HUES6 (cell line): ENCODE results near the gene HIGD1A.
A peak's percentile ranks its signal among the peaks of the same experiment; 100 is the strongest.
"Not testable (repeated sequence)": the region's sequence is repeated elsewhere in the genome, so short reads cannot be mapped to it uniquely, and the experiment has no call there.

Source experiments
- H3K27ac ChIP-seq: 2 replicates; pipeline ENCODE4 v1.7.0; 2013; ENCODE audit warnings: low read depth, mild to moderate bottlenecking, low read length, inconsistent platforms
- H3K27me3 ChIP-seq: 2 replicates; pipeline ENCODE4 v1.6.1; 2013; ENCODE audit warnings: low read length; ENCODE audit not compliant: control insufficient read depth, insufficient read depth
- H3K36me3 ChIP-seq: 2 replicates; pipeline ENCODE4 v1.6.1; 2013; ENCODE audit warnings: low read length; ENCODE audit not compliant: control insufficient read depth, insufficient read depth
- H3K4me1 ChIP-seq: 2 replicates; pipeline ENCODE4 v1.6.1; 2013; ENCODE audit warnings: low read length; ENCODE audit not compliant: control insufficient read depth, insufficient read depth
- H3K4me3 ChIP-seq: 2 replicates; pipeline ENCODE4 v1.5.1; 2013; ENCODE audit warnings: low read depth, low read length
- H3K9ac ChIP-seq: one replicate; pipeline ENCODE4 v1.6.1; 2013; ENCODE audit warnings: mild to moderate bottlenecking, low read length
- H3K9me3 ChIP-seq: 2 replicates; pipeline ENCODE4 v1.6.1; 2013; ENCODE audit warnings: low read depth, low read length; ENCODE audit not compliant: control insufficient read depth, insufficient read depth

The HIGD1A gene

GRCh38 chr3:42810706-42811105 is 6.4 kb upstream of the HIGD1A start:
- not testable (repeated sequence) for H3K27ac ChIP-seq, H3K4me3 ChIP-seq, H3K36me3 ChIP-seq, H3K9me3 ChIP-seq, H3K9ac ChIP-seq, H3K27me3 ChIP-seq
- peaks cover 10% of the 10 kb centered on the region for H3K4me1 ChIP-seq

- Histone ChIP-seq H3K4me1 (peaks cover 17% of the 10 kb centered on the region), H3K27ac (no peak within 1 kb of the TSS), H3K36me3 (no peaks in the 10 kb centered on the region), H3K9ac (no peak within 1 kb of the TSS), H3K27me3 (peaks cover 10% of the 10 kb centered on the region; the same call in 1 of the 2 replicates), H3K4me3 (no peak within 1 kb of the TSS), H3K9me3 (no peaks in the 10 kb centered on the region)
These were observed 4.9 kb upstream of the HIGD1A start, which contains the start of gene ACKR2 for GRCh38 chr3:42809202-42809601. Gene ACKR2, plus strand, starts transcription at chr3:42809445. Its CDS starts 55,058 bp downstream, at chr3:42864503.

DNA sequence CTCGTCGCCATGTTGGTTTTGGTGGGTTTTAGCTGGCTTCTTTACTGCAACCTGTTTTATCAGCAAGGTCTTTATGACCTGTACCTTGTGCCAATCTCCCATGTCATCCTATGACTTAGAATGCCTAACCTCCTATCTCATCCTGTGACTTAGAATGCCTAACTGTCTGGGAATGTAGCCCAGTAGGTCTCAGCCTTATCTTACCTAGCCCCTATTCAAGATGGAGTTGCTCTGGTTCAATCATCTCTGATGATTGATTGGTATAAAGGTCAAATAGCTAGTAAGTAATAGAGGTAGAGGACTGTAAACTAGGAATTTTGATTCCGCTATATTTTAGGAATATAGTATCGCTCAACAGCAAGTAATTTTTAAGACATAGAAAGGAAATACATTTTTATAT is 3.6 kb upstream of the HIGD1A start:
- Histone ChIP-seq H3K9ac (no peak overlapping the region), H3K27ac (no peak overlapping the region), H3K4me3 (no peak overlapping the region), H3K9me3 (no peaks in the 10 kb centered on the region), H3K4me1 (peaks cover 19% of the 10 kb centered on the region), H3K36me3 (no peaks in the 10 kb centered on the region), H3K27me3 (peaks cover 10% of the 10 kb centered on the region; the same call in 1 of the 2 replicates)

GRCh38 chr3:42805141-42805821 is 991 bp upstream of the HIGD1A start:
- Histone ChIP-seq H3K27ac (peak overlapping the region; percentile 66; the same call in 1 of the 2 replicates), H3K27me3 (peaks cover 10% of the 10 kb centered on the region; the same call in 1 of the 2 replicates), H3K4me1 (peaks cover 18% of the 10 kb centered on the region), H3K36me3 (peaks cover 3% of the 10 kb centered on the region; the same call in 1 of the 2 replicates), H3K9ac (peak overlapping the region; percentile 95), H3K9me3 (no peaks in the 10 kb centered on the region), H3K4me3 (peak overlapping the region; percentile 85)

GRCh38 chr3:42804831-42805132 is 492 bp upstream of the HIGD1A start:
- H3K27me3 ChIP-seq = peaks cover 10% of the 10 kb centered on the region; the same call in 1 of the 2 replicates
- peaks cover 3% of the 10 kb centered on the region; the same call in 1 of the 2 replicates for H3K36me3 ChIP-seq
- H3K9ac ChIP-seq = peak overlapping the region; percentile 95
- H3K27ac ChIP-seq = peak overlapping the region; percentile 66; the same call in 1 of the 2 replicates
- peaks cover 19% of the 10 kb centered on the region for H3K4me1 ChIP-seq
- H3K9me3 ChIP-seq = no peaks in the 10 kb centered on the region
- H3K4me3 ChIP-seq = peak overlapping the region; percentile 85

GRCh38 chr3:42803414-42804105 is 730 bp downstream of the HIGD1A start:
- Histone ChIP-seq H3K9ac (peak overlapping the region; percentile 95), H3K9me3 (no peaks in the 10 kb centered on the region), H3K36me3 (peaks cover 3% of the 10 kb centered on the region; the same call in 1 of the 2 replicates), H3K27me3 (peaks cover 10% of the 10 kb centered on the region; the same call in 1 of the 2 replicates), H3K4me3 (peak overlapping the region; percentile 85), H3K4me1 (peaks cover 25% of the 10 kb centered on the region), H3K27ac (peak overlapping the region; percentile 66; the same call in 1 of the 2 replicates)

GRCh38 chr3:42802876-42803413 is 1.3 kb downstream of the HIGD1A start:
- H3K27me3 ChIP-seq = peaks cover 10% of the 10 kb centered on the region; the same call in 1 of the 2 replicates
- H3K4me3 ChIP-seq = peak overlapping the region; percentile 85
- peak overlapping the region; percentile 66; the same call in 1 of the 2 replicates for H3K27ac ChIP-seq
- H3K9me3 ChIP-seq = no peaks in the 10 kb centered on the region
- peak overlapping the region; percentile 95 for H3K9ac ChIP-seq
- H3K4me1 ChIP-seq = peaks cover 25% of the 10 kb centered on the region
- peaks cover 3% of the 10 kb centered on the region; the same call in 1 of the 2 replicates for H3K36me3 ChIP-seq

DNA sequence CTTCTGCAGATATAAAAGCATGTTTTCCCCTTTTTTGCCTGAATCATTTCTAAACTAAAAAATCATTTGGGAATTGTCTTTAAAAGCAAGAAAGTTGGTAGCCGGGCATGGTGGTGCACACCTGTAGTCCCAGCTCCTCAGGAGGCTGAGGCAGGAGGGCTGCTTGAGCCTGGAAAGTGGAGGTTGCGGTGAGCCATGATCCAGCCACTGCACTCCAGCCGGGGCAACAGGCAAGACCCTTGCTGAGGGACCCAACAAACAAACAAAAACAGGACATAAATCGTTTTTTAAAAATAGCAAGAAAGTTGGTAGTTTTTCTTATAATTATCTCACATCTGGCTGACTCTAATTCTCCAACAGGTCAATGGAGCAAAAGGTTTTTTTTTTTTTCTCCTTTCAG is 2.5 kb downstream of the HIGD1A start:
- Histone ChIP-seq H3K9ac (no peak overlapping the region), H3K27ac (no peak overlapping the region), H3K36me3 (peaks cover 3% of the 10 kb centered on the region; the same call in 1 of the 2 replicates), H3K4me1 (peaks cover 25% of the 10 kb centered on the region), H3K27me3 (peaks cover 10% of the 10 kb centered on the region; the same call in 1 of the 2 replicates), H3K4me3 (no peak overlapping the region), H3K9me3 (no peaks in the 10 kb centered on the region)

- Histone ChIP-seq H3K36me3 (peaks cover 3% of the 10 kb centered on the region; the same call in 1 of the 2 replicates), H3K27me3 (peaks cover 10% of the 10 kb centered on the region; the same call in 1 of the 2 replicates), H3K4me3 (no peak overlapping the region), H3K27ac (no peak overlapping the region), H3K9ac (no peak overlapping the region), H3K9me3 (no peaks in the 10 kb centered on the region), H3K4me1 (peaks cover 25% of the 10 kb centered on the region)
These were observed 3.2 kb downstream of the HIGD1A start for GRCh38 chr3:42801048-42801620.

DNA sequence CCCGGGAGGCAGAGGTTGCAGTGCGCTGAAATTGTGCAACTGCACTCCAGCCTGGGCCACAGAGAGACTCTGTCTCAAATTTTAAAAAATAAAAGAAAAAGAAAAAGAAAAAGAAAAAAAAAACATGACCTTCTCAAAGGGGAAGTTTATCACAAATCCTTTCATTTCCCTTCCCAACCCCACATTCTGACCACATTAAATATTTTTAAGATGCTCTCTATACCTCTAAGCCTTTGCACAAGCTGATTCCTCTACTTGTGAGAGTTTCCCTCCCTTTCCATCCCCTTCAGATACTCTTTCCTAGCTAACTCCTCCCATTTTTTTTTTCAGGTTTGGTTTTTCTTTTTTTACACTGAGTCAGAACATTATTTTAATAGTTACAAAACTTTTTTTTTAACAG is 4.0 kb downstream of the HIGD1A start:
- Histone ChIP-seq H3K9me3 (no peaks in the 10 kb centered on the region), H3K4me1 (peaks cover 20% of the 10 kb centered on the region), H3K4me3 (no peak overlapping the region), H3K27me3 (peaks cover 3% of the 10 kb centered on the region; the same call in 1 of the 2 replicates), H3K36me3 (peaks cover 3% of the 10 kb centered on the region; the same call in 1 of the 2 replicates), H3K9ac (no peak overlapping the region), H3K27ac (no peak overlapping the region)
